Measurements from ENCODE around the gene AP2B1. TPM values are rescaled to one million over a fixed set of nuclear protein-coding genes. Genes with fewer than 3 reads are reported as not detected.

The AP2B1 gene
- total RNA-seq, 3 donors from 2014 or later: 119 to 129 (median 126) TPM

DNA sequence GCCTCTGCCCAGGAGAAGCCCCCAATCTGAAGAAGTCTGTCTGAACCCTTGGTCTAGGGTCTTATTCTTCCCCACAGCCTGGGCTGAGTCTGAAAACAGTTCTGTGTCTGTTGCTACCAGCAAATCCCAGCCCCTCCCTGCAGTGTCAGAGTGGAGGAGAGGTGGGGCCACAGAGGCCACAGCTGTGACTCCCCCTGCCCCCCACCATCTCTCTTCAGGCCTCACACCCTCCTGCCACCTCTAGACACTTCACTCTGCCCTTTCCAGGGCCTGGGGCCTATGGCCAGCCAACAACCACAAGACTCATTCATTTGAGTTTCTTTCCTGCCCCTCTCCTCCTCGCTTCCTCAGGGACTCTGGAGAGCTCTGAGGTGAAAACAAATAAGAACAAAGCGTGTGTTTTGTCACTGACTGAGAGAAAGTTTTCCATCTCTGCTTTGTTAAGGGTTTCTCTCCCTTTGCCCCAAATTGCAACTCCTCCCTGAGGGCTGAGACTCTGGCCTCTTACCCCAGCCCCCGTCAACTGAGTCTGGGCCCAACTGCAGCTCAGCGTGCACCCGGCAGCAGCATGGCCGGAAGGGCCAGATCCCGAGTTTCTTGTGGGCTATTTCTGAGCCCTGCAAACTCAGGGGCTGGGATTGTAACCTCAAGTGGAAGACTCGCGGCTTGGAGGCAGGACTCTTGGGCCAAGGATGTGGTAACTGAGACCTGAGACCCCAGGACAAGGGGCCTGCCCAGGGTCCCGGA lies 186.7 kb downstream of the AP2B1 start:
- ATAC-seq (no peak), DNase-seq (no peak)
- H3K36me3 Mint-ChIP-seq (ENCODE audit: insufficient read depth): no peaks in the 10 kb centered on the region
- H3K4me1 Mint-ChIP-seq (ENCODE audit: low read depth): no peaks in the 10 kb centered on the region
- peaks cover 15% of the 10 kb centered on the region for H3K27me3 Mint-ChIP-seq (ENCODE audit: low read depth)
- H3K4me3 Mint-ChIP-seq: no peak overlapping the region
- no peaks in the 10 kb centered on the region for H3K9me3 Mint-ChIP-seq

- ATAC-seq (no peak), DNase-seq (no peak)
- Mint-ChIP-seq H3K4me1 (ENCODE audit: low read depth) (no peaks in the 10 kb centered on the region), H3K27me3 (ENCODE audit: low read depth) (peaks cover 15% of the 10 kb centered on the region), H3K9me3 (no peaks in the 10 kb centered on the region), H3K36me3 (ENCODE audit: insufficient read depth) (no peaks in the 10 kb centered on the region), H3K4me3 (no peak overlapping the region)
Observed at GRCh38 chr17:35774499-35774898, 187.4 kb downstream of the AP2B1 start.

- H3K9me3 Mint-ChIP-seq: no peaks in the 10 kb centered on the region
- no peaks in the 10 kb centered on the region for H3K4me1 Mint-ChIP-seq (ENCODE audit: low read depth)
- no peak for DNase-seq
- ATAC-seq: no peak
- H3K27me3 Mint-ChIP-seq (ENCODE audit: low read depth): peaks cover 15% of the 10 kb centered on the region
- H3K4me3 Mint-ChIP-seq: no peak overlapping the region
- H3K36me3 Mint-ChIP-seq (ENCODE audit: insufficient read depth): no peaks in the 10 kb centered on the region
Observed at GRCh38 chr17:35775039-35775438, 187.9 kb downstream of the AP2B1 start.

DNA sequence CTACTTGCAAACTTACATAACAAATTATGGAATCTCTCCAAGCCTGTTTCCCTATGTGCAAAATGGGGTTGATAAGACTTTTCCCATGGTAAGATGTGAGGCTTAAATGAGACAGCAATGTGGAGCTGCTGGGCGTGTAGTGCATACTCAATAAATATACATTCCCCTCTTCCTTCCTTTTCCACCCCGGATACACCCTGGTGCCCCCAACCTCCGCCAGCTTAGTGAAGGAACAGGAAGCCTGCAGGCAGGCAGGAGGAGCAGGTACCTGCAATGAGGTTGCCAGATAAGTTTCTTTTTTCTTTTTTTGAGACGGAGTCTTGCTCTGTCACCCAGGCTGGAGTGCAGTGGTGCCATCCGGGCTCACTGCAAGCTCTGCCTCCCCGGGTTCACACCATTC lies 188.5 kb downstream of the AP2B1 start:
- H3K36me3 Mint-ChIP-seq (ENCODE audit: insufficient read depth): no peaks in the 10 kb centered on the region
- peaks cover 15% of the 10 kb centered on the region for H3K27me3 Mint-ChIP-seq (ENCODE audit: low read depth)
- no peaks in the 10 kb centered on the region for H3K4me1 Mint-ChIP-seq (ENCODE audit: low read depth)
- DNase-seq (no peak), ATAC-seq (no peak)
- no peaks in the 10 kb centered on the region for H3K9me3 Mint-ChIP-seq
- H3K4me3 Mint-ChIP-seq: no peak overlapping the region

Other genes starting within 250 kb of the AP2B1 start
- gene SLFN11, start 213.7 kb upstream of the AP2B1 start, total RNA-seq: 10 to 100 TPM; 13.4 to 17.0 (median 16.8) TPM
- gene SLFN12, start 154.8 kb upstream of the AP2B1 start, total RNA-seq: 1 to 10 TPM in 2 of 3 donors, under 1 TPM in 1; 0.81 to 2.0 (median 1.1) TPM
- 1 to 10 TPM; 4.3 to 8.1 (median 7.9) TPM for gene SLFN13, start 138.6 kb upstream of the AP2B1 start, total RNA-seq
- gene SLFN12L, start 49.6 kb upstream of the AP2B1 start, total RNA-seq: 10 to 100 TPM in 1 of 3 donors, 1 to 10 TPM in 2; 9.0 to 15.1 (median 9.1) TPM
- gene SLFN14, start 26.5 kb upstream of the AP2B1 start, total RNA-seq: not detected
- gene PEX12, start 8.8 kb upstream of the AP2B1 start, total RNA-seq: 1 to 10 TPM; 6.6 to 9.6 (median 9.0) TPM
- gene RASL10B, start 144.3 kb downstream of the AP2B1 start, total RNA-seq: 1 to 10 TPM; 2.6 to 4.3 (median 3.7) TPM
- gene GAS2L2, start 165.9 kb downstream of the AP2B1 start, total RNA-seq: under 1 TPM in 1 of 3 donors, not detected in 2; 0.05 TPM
- not detected for gene C17orf50, start 173.6 kb downstream of the AP2B1 start, total RNA-seq
- gene MMP28, start 208.3 kb downstream of the AP2B1 start, total RNA-seq: under 1 TPM in 2 of 3 donors, not detected in 1; 0.23 to 0.29 TPM
- gene TAF15, start 222.2 kb downstream of the AP2B1 start, total RNA-seq: 100 to 1,000 TPM; 215 to 249 (median 239) TPM

All from activated T-cell treated with anti-CD3 and anti-CD28 coated beads, Interleukin-2, amount 50 U/mL, for 4 hours (primary cell).